Neural crest cell (in vitro differentiated cells): ENCODE results near the gene COX8C. TPM values are rescaled to one million over a fixed set of nuclear protein-coding genes. Genes with fewer than 3 reads are reported as not detected.

ENCODE experiments used
- DNase-seq: peaks from one replicate; pipeline ENCODE4 v3.0.0; 2021; ENCODE audit warnings: low read depth, mixed read lengths, low spot score
- H3K27ac Mint-ChIP-seq: one replicate; pipeline ENCODE4 v1.8.0; 2021; ENCODE audit warnings: mild to moderate bottlenecking, mixed read lengths; ENCODE audit not compliant: unreplicated experiment
- H3K27me3 Mint-ChIP-seq: 2 replicates; pipeline ENCODE4 v1.8.0; 2021; ENCODE audit warnings: low read depth, mild to moderate bottlenecking, mixed read lengths
- H3K36me3 Mint-ChIP-seq: 2 replicates; pipeline ENCODE4 v1.8.0; 2021; ENCODE audit warnings: low read depth, mild to moderate bottlenecking, mixed read lengths
- H3K4me1 Mint-ChIP-seq: 2 replicates; pipeline ENCODE4 v1.8.0; 2021; ENCODE audit warnings: mixed read lengths
- H3K4me3 Mint-ChIP-seq: one replicate; pipeline ENCODE4 v1.8.0; 2021; ENCODE audit warnings: mild to moderate bottlenecking, mixed read lengths
- H3K9me3 Mint-ChIP-seq: 2 replicates; pipeline ENCODE4 v1.8.0; 2021; ENCODE audit warnings: mixed read lengths
- CTCF ChIP-seq: fragments of 200-600 bp; sonication (generic); conservative IDR thresholded peaks from 2 replicates; pipeline ENCODE4 v1.5.0; 2021; ENCODE audit warnings: antibody characterized with exemption, mild to moderate bottlenecking
- total RNA-seq: library from RNA; stranded (reverse); gene quantifications from 2 replicates; pipeline ENCODE4 v1.2.1, GENCODE V29; 2021

The COX8C gene
- total RNA-seq, 1 donor from 2014 or later, result not detected

DNA sequence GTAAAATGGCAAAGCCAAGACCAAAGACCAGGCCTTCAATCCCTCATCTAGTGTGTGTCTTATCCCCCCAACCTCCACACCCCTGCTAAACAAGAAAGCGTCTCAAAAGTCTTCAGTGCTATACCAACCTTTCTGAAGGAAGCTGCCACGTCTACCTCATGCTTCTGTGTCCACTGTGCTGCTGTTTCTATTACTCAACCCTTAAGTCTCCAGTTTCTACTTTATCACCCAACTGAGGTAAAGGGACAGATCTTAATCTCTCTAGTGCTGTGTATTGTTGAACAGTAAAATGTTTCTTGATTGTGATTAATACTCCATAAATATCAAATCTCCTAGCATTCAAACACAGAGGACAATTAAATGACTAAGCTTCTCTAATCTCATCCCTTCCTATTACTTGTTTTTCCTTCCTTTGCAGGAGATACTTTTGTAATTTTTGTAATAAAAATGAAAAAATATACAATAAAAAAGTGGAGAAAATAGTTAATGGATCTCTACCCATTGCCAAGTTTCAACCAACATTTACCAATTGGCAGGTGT lies 37.5 kb upstream of the COX8C start:
- Mint-ChIP-seq H3K4me1 (peaks cover 8% of the 10 kb centered on the region), H3K27ac (no peak overlapping the region), H3K27me3 (no peaks in the 10 kb centered on the region), H3K36me3 (no peaks in the 10 kb centered on the region), H3K9me3 (no peaks in the 10 kb centered on the region), H3K4me3 (no peak overlapping the region)
- no peak for DNase-seq
- TF ChIP-seq CTCF, result no peak

DNA sequence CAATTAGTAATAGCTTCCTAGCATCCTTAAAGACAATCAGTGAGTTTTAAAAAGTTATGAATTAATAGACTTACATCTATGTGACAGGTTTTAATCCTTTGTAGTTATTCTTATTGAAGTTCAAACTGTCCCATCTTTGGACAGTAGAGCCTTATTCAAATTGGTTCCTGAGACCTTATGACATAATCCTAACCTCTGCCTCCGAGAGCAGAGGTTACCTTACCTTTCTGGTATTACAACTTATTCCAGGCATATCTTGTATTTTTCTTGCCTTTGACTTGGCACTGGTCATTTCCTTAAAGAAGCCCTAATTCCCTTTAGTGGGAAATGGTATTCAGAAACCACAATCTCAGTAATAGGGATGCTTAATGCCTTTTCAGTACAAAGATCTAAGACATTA lies 35.9 kb upstream of the COX8C start:
- Mint-ChIP-seq H3K36me3 (no peaks in the 10 kb centered on the region), H3K4me1 (no peaks in the 10 kb centered on the region), H3K27me3 (no peaks in the 10 kb centered on the region), H3K9me3 (no peaks in the 10 kb centered on the region), H3K27ac (no peak overlapping the region), H3K4me3 (no peak overlapping the region)
- DNase-seq, result no peak
- no peak for TF ChIP-seq CTCF

DNA sequence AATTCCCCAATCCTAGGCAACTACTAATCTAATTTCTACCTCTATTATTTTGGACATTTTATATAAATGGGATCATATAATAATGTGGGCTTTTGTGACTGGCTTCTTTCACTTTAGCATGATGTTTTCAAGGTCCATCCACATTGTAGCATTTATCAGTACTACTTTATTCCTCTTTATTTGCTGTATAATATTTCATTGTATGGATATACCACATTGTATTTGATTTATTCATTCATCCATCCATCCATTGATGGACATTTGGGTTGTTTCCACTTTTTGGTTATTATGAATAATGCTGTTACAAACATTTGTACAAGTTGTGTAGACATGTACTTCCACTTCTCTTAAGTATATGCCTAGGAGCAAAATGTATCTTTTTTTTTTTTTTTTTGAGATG lies 31.4 kb upstream of the COX8C start:
- no peaks in the 10 kb centered on the region for H3K27me3 Mint-ChIP-seq
- H3K36me3 Mint-ChIP-seq, result no peaks in the 10 kb centered on the region
- DNase-seq, result no peak
- no peak for TF ChIP-seq CTCF
- peaks cover 29% of the 10 kb centered on the region for H3K4me1 Mint-ChIP-seq
- no peak overlapping the region for H3K27ac Mint-ChIP-seq
- no peak overlapping the region for H3K4me3 Mint-ChIP-seq
- H3K9me3 Mint-ChIP-seq, result no peaks in the 10 kb centered on the region

- Mint-ChIP-seq H3K27me3 (no peaks in the 10 kb centered on the region), H3K9me3 (no peaks in the 10 kb centered on the region), H3K36me3 (no peaks in the 10 kb centered on the region), H3K4me1 (peaks cover 31% of the 10 kb centered on the region), H3K27ac (no peak overlapping the region), H3K4me3 (no peak overlapping the region)
- TF ChIP-seq CTCF, result no peak
- no peak for DNase-seq
Measured at GRCh38 chr14:93316716-93317115, 30.3 kb upstream of the COX8C start.

DNA sequence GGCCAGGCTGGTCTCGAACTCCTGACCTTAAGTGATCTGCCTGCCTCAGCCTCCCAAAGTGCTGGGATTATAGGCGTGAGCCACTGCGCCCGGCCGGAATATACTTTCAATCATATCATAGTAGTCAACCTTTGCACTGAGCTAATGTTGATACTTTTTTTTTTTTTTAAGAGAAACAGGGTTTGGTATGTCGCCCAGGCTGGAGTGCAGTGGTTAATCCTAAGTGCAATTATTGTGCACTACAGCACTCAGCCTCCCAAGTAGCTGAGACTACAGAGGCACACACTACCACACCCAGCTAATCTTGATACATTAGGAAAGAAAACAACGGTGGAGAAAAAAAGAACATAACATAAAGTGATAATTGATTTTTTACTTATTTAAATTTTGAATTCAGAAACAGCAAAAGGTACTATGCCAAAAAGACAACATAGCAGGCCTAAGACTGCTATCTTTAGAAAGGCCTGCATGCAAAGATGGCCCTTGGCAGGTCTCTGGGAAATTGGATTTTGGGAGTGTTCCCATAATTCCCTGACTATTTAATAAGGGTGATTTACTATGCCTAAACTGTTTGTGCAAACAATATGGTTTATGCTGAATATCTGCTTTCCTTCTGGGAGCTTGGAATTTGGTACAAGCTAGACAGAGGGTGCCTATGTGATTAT lies 29.6 kb upstream of the COX8C start:
- TF ChIP-seq CTCF, result no peak
- Mint-ChIP-seq H3K27me3 (no peaks in the 10 kb centered on the region), H3K27ac (no peak overlapping the region), H3K4me1 (peaks cover 32% of the 10 kb centered on the region), H3K36me3 (no peaks in the 10 kb centered on the region), H3K9me3 (no peaks in the 10 kb centered on the region), H3K4me3 (no peak overlapping the region)
- DNase-seq, result no peak
